NT2/D1 (cell line): ENCODE measurements around the gene NGB.

ENCODE experiments used
- SUZ12 ChIP-seq: IDR thresholded peaks from 2 replicates; pipeline ENCODE4 v1.6.1; 2011; ENCODE audit not compliant: insufficient read length, insufficient read depth; ENCODE audit errors: extremely low read depth
- YY1 ChIP-seq: IDR thresholded peaks from 2 replicates; pipeline ENCODE4 v1.6.1; 2011; ENCODE audit not compliant: insufficient read length, insufficient read depth
- ZNF274 ChIP-seq: IDR thresholded peaks from 2 replicates; pipeline ENCODE4 v1.6.1; 2011; ENCODE audit warnings: mild to moderate bottlenecking, low read depth, low read length

GRCh38 chr14:77264466-77265186 is 6.4 kb downstream of the NGB start:
- TF ChIP-seq ZNF274 = no peak
- TF ChIP-seq YY1 = no peak
- TF ChIP-seq SUZ12 = no peak
